Esophagus squamous epithelium (tissue), 4 donors: ENCODE measurements around the gene ZNF678.

Experiments
- POLR2A ChIP-seq, 4 donors: fragments of 450-650 bp; IDR thresholded peaks; one replicate each; pipeline ENCODE4 v1.6.1; 2017; ENCODE audit warnings: antibody characterized with exemption in 4 of 4, mild to moderate bottlenecking in 4 of 4, moderate library complexity in 3 of 4
- TF ChIP-seq, protein P1 (sequence below), 6 experiments: fragments of 450-650 bp in 4 of 6; fragments of 200-600 bp in 2 of 6; sonication (generic) in 2 of 6; IDR thresholded peaks; one replicate each; pipeline ENCODE4 v1.5.1; 2016 to 2019; ENCODE audit warnings: antibody characterized with exemption in 6 of 6, mild to moderate bottlenecking in 4 of 6, moderate library complexity in 4 of 6

DNA sequence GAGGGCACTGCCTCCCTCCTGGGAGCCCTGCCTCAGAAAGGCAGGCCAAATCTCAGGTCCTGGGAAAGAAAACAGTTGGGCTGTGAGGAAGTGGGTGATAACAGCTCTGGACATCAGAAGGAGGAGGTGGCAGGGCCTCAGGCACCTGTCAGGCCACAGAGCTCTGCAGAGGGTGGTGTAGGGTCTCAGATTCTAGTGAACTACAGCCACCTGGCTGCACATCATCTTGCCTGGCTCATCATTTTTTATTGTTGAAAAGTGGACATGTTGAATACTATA, 15.3 kb upstream of the ZNF678 start:
- TF ChIP-seq, protein P1, sequence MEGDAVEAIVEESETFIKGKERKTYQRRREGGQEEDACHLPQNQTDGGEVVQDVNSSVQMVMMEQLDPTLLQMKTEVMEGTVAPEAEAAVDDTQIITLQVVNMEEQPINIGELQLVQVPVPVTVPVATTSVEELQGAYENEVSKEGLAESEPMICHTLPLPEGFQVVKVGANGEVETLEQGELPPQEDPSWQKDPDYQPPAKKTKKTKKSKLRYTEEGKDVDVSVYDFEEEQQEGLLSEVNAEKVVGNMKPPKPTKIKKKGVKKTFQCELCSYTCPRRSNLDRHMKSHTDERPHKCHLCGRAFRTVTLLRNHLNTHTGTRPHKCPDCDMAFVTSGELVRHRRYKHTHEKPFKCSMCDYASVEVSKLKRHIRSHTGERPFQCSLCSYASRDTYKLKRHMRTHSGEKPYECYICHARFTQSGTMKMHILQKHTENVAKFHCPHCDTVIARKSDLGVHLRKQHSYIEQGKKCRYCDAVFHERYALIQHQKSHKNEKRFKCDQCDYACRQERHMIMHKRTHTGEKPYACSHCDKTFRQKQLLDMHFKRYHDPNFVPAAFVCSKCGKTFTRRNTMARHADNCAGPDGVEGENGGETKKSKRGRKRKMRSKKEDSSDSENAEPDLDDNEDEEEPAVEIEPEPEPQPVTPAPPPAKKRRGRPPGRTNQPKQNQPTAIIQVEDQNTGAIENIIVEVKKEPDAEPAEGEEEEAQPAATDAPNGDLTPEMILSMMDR (IDR thresholded peaks at IDR 0.05), result no peak
- TF ChIP-seq POLR2A (IDR thresholded peaks at IDR 0.05), result no peak
